GM23338 (cell line): ENCODE results near the gene EHBP1L1. TPM values are rescaled to one million over a fixed set of nuclear protein-coding genes. Genes with fewer than 3 reads are reported as not detected.

Source experiments
- ETS1 ChIP-seq: IDR thresholded peaks from 2 replicates; pipeline ENCODE4 v1.6.1; 2016; ENCODE audit warnings: antibody characterized with exemption
- POLR2AphosphoS5 ChIP-seq: IDR thresholded peaks from 2 replicates; pipeline ENCODE4 v1.6.1; 2016; ENCODE audit warnings: antibody characterized with exemption, low read depth
- REST ChIP-seq: IDR thresholded peaks from one replicate; pipeline ENCODE4 v1.6.1; 2018; ENCODE audit warnings: antibody characterized with exemption; ENCODE audit not compliant: unreplicated experiment
- ZNF331 ChIP-seq: fragments of 250-450 bp; sonication (Bioruptor Pico); IDR thresholded peaks from 2 replicates; pipeline ENCODE4 v1.5.0; 2020; ENCODE audit warnings: low read depth, mild to moderate bottlenecking, moderate library complexity
- ZNF462 ChIP-seq: fragments of 250-450 bp; sonication (Bioruptor Pico); IDR thresholded peaks from 2 replicates; pipeline ENCODE4 v1.5.0; 2020; ENCODE audit warnings: mild to moderate bottlenecking, moderate library complexity
- polyA plus RNA-seq: library from polyadenylated mRNA; unstranded; fragments of >200 nt; fragmentation: Nextera tagmentation; extraction: Ambion mirVana; gene quantifications from 2 replicates; pipeline ENCODE4 v1.2.1, GENCODE V29; 2016
- total RNA-seq: library from RNA; depleted of rRNA; stranded (reverse); fragments of >200 nt; shearing (Covaris generic); gene quantifications from 2 replicates; pipeline ENCODE4 v1.2.3, GENCODE V29; 2014

Gene EHBP1L1
- total and polyA plus RNA-seq, 2 experiments from 2014 or later: 2.9 to 10.9 TPM

GRCh38 chr11:65578667-65579066, 2.8 kb downstream of the EHBP1L1 start (continued):
- no peak for TF ChIP-seq ZNF462
- TF ChIP-seq REST: no peak
- TF ChIP-seq ETS1: no peak
- TF ChIP-seq POLR2AphosphoS5: no peak
- no peak for TF ChIP-seq ZNF331 (CRISPR knock-in tag)
